HG02610 (cell line): ENCODE data around the gene TET3.

Experiments
- ATAC-seq: cut with Tn5 transposase; IDR thresholded peaks from one replicate; pipeline ENCODE4 v1.9.1; 2021; ENCODE audit warnings: mild to moderate bottlenecking, moderate library complexity; ENCODE audit not compliant: unreplicated experiment

TET3 gene

DNA sequence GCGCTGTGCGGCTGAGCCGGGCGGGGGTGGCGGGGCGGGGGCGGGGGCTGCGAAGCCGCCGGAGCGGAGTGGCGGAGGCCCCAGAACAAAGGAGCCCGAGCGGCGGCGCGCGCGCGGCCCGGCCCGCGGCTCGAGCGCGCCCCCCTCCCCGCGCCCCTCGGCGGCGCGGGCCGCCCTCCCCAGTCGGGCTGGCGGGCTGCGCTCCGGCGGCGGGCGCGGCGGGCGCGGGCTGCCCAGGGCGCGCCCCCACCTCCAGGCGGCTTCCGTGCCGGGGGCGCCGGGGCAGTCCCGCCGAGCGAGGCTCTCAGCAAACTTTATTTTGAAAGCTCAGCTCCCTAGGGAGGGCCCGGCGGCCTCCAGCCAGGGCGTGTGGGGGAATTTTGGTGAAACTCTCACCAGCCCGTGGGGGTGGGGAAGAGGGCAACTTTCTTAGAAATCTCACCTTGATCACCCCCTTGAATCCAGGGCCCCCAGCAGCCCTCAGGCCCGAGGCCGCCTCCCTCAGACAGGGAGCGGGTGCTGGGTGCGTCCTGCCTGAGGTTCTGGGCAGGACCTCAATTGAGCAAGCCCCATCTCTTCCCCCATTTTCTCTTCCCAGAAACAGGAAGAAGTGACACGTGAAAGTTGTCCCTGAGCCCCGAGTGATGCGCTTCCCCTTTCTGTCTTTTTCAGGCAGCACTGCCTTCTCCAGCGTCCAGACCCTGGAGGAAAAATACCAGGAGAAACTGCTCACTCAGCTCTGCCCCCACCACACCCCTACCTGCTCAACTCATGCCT, 786 bp downstream of the TET3 start:
- ATAC-seq, result peak; percentile 47

GRCh38 chr2:73986085-73986681, 1.5 kb downstream of the TET3 start:
- ATAC-seq, result no peak

DNA sequence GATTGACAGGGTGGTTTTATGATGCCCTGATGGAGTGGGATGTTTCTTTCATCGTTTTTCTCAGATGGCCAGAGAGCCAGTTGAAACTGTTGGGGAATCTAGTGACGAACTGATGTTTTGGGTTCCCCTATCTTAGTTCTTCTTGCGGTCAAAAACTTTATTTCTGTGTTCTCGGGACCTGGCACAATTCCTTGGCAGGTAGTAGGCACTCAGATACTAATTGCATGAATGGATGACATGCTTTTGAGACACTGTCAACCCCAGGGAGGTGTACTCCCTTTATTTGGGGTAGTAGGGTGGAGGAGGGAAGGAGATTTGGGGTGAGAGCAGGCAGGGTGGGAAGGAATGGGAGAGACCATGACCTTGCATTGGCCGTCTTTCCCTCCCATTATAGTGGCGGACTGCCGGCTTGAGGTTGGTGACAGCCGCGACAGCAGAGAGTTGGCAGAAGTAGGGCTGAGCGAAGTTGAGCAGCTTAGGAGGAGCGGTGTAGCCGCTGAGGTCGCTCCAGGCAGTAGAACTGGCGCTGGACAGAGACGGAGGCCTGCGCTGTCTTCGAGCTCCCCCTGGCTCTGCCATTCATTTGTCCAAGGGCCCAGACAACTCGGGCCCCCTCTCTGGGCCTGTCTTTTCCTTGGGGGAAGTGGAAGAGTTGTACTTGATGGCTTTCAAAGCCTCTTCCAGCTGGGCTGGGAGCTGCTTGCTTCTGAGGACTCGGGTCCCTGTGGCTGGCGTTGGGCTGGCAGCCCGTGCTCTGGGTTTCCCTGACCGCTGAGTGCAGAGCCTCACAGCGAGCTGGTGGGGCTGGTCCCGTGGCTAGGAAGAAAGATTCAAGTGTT, 2.6 kb downstream of the TET3 start:
- ATAC-seq, result no peak

DNA sequence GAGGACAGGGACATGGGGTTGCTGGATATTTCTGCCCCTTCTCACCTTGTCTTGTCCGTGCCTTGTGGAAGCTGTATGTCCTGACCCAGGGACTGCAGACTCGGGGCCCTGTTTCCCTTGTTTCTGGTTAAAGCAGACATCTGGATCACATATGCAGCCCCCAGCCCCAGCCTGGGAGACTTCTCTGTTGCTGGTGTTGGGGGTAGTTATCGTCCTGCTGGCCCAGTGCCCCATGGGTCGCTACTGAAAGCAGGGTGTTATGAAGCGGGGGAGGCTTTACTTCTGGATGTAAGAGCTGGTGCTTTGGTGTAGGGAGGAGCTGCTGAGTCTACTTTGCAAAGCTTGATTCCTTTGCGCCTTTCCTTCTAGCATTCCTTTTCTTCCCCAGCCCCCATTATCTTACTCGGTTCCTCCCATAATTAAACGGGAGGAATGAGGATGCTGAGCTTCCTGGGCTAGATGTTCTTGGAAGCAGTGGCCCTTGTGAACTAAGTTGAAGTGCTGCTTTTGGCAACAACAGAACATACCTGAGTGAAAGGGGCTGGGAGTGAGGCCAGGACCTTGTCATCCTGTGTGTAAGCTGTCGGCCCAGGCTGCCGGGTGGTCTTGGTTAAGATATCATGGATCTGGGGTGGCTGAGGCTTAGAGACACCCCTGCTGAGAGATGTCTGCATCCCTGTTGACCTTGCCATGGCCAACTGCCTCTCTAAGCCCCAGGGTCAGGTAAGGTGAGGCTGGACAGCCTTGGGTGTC, 3.4 kb downstream of the TET3 start:
- no peak for ATAC-seq

DNA sequence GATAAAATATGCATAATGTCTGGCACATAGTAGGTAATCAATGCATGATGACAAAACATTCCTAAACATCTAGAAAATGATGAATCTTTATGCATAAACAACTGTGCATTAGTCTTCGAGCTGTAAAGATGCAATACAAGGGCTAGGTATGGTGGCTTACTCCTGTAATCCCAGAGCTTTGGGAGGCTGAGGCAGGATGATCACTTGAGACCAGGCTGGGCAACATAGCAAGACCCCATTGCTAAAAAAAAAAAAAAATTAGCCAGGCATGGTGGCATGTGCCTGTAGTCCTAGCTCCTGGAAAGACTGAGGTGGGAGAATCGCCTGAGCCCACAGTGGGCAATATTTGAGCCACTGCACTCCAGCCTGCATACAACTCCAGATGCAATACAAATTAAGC, 5.3 kb downstream of the TET3 start:
- no peak for ATAC-seq

DNA sequence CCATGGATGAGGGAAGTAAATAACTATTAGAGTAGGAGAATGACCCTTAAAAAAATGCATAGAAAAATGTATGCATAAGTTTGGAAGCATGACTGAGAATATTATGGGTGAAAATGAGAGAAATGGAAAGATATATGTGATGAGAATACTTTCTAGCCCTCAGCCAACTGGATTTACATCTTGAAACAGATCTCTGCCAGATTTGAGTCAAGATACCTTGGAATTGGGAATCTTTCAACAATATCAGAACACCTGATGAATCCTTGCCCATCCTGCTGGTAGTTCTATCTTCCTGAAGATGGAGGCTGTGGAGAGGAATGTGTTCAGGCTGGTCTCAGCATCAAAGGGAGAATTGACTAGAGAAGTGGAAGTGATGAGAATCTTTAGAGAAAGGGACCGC, 5.8 kb downstream of the TET3 start:
- ATAC-seq, result no peak

DNA sequence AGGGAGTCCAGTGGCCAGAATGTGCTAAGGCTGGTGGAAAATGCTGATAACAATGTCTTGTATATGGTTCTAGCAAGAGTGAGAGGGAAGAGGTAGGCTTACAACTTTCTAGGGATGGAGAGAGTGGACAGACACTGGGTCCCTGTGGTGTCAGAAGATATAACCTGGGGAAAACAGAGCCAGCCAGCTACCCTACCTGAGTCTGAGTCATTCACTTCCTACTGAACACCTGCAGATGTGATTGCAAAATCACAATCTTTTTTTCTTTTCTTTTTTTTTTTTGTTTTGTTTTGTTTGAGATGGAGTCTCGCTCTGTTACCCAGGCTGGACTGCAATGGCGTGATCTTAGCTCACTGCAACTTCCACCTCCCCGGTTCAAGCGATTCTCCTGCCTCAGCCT, 7.3 kb downstream of the TET3 start:
- ATAC-seq, result no peak

GRCh38 chr2:73993376-73993775, 8.7 kb downstream of the TET3 start:
- no peak for ATAC-seq

- ATAC-seq, result no peak
Measured at GRCh38 chr2:73993778-73994177, 9.1 kb downstream of the TET3 start.

DNA sequence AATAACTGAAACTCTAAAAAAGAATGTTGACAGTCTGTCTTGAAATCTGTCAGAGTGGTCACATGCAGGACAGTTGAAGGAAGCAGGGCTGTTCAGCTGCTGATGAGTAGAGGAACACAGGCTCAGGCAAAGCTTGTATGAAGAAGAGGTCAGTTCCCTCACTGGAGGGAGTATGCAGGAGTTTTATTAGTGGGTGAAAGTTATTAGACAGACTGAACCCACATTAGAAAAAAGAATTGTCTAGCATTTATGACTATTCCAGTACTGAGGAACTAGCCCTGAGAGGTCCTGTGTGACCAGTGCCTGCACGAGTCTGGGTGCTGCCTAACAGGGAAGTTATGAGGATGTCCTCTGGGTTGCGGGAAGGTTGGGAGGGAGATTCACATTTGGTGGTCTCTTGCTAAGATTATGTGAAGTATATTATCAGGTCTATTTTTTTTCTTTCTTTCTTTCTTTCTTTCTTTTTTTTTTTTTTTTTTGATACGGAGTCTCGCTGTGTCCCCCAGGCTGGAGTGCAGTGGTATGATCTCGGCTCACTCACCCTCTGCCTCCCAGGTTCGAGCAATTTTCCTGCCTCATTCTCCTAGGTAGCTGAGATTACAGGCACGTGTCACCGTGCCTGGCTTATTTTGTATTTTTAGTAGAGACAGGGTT, 9.6 kb downstream of the TET3 start:
- no peak for ATAC-seq

- ATAC-seq, result no peak
Measured at GRCh38 chr2:73995810-73996209, 11.1 kb downstream of the TET3 start.

GRCh38 chr2:73997813-73998212, 13.1 kb downstream of the TET3 start:
- ATAC-seq, result no peak

- ATAC-seq, result no peak
Measured at GRCh38 chr2:73998451-73998850, 13.7 kb downstream of the TET3 start.

GRCh38 chr2:73998933-73999332, 14.2 kb downstream of the TET3 start:
- ATAC-seq, result no peak

GRCh38 chr2:73999881-74000597, 15.3 kb downstream of the TET3 start:
- no peak for ATAC-seq

- no peak for ATAC-seq
Measured at GRCh38 chr2:74000666-74001065, 16.0 kb downstream of the TET3 start.

- no peak for ATAC-seq
Measured at GRCh38 chr2:74001121-74001520, 16.4 kb downstream of the TET3 start.

DNA sequence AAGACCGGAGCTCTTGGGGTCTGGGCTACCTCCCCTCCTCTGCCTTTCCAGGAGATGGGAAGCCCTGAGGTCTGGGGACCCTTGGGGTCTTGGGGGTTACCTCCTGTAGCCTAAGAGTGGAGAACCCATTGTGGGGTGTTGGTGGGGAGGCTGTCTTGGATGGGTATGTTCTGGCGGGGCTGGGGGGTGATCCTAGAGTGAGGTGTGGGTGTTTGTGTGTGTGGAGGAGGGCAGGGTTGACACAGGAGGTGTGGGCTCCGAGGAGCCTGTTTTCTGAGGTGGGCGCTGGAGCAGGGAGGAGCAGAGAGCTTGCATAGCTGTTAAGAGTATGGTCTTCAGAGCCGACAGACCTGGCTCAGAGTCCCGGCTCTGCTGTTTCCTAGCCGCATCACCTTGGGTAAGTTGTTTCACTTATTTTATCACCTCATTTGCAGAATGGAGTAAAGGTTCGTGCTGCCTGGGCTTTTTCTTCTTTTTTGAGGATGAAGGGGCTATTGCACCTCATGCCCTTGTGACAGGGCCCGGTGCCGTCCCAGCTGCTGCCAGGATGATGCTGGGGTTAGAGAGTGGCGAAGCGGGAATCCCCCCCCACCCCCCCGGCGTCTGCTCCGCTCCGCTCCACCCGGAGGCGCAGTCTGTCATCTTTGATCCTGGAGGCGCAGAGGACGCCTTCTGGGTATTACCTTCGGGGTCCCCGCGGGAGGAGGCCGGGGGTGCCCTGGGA, 17.2 kb downstream of the TET3 start:
- peak; percentile 47 for ATAC-seq
